ENCODE measurements around the gene ZBTB4.

Gene ZBTB4

GRCh38 chr17:7468804-7469389 is 10.5 kb downstream of the ZBTB4 start:
- no peak for DNase-seq

- no peak for DNase-seq
These were observed 11.1 kb downstream of the ZBTB4 start for GRCh38 chr17:7468290-7468689.

- no peak for DNase-seq
These were observed 11.9 kb downstream of the ZBTB4 start for GRCh38 chr17:7467498-7467897.

GRCh38 chr17:7466639-7467341 is 12.6 kb downstream of the ZBTB4 start:
- DNase-seq: no peak

GRCh38 chr17:7466318-7466638 is 13.2 kb downstream of the ZBTB4 start:
- DNase-seq: no peak

- DNase-seq: no peak
These were observed 13.7 kb downstream of the ZBTB4 start for GRCh38 chr17:7465597-7466275.

- DNase-seq: no peak
These were observed 15.3 kb downstream of the ZBTB4 start for GRCh38 chr17:7464081-7464480.

- no peak for DNase-seq
These were observed 16.0 kb downstream of the ZBTB4 start for GRCh38 chr17:7463372-7463846.

GRCh38 chr17:7462474-7463371 is 16.7 kb downstream of the ZBTB4 start:
- no peak for DNase-seq

- DNase-seq: no peak
These were observed 18.4 kb downstream of the ZBTB4 start for GRCh38 chr17:7460850-7461660.

GRCh38 chr17:7459961-7460545 is 19.4 kb downstream of the ZBTB4 start:
- no peak for DNase-seq

- DNase-seq: no peak
These were observed 31.0 kb downstream of the ZBTB4 start for GRCh38 chr17:7448461-7448860.

- no peak for DNase-seq
These were observed 33.8 kb downstream of the ZBTB4 start for GRCh38 chr17:7445619-7445968.

- no peak for DNase-seq
These were observed 34.5 kb downstream of the ZBTB4 start, which contains the start of gene CHRNB1 for GRCh38 chr17:7444682-7445618. TSS of gene CHRNB1 (plus strand) at chr17:7445061. CDS start at chr17:7445128, 67 bp downstream.

GRCh38 chr17:7443499-7444485 is 35.6 kb downstream of the ZBTB4 start:
- DNase-seq: no peak

- no peak for DNase-seq
These were observed 37.3 kb downstream of the ZBTB4 start for GRCh38 chr17:7442142-7442541.

GRCh38 chr17:7441266-7441665 is 38.2 kb downstream of the ZBTB4 start:
- DNase-seq: no peak

- no peak for DNase-seq
These were observed 38.6 kb downstream of the ZBTB4 start for GRCh38 chr17:7440834-7441195.

GRCh38 chr17:7440113-7440833 is 39.2 kb downstream of the ZBTB4 start:
- DNase-seq: no peak

Data from NK-92 treated with Interleukin-12 subunit alpha and Interleukin-12 subunit beta, amount 100 ng/mL, for 24 hours (cell line).